ENCODE results near the gene PHOX2B.

GRCh38 chr4:41796545-41797210 is 48.2 kb upstream of the PHOX2B start:
- TF ChIP-seq POLR2A (IDR thresholded peaks at IDR 0.05; ENCODE audit: low read depth, low read length) = no peak
- no peak for TF ChIP-seq RAD21 (IDR thresholded peaks at IDR 0.05; ENCODE audit: low read length)
- no peak for TF ChIP-seq CTCF (conservative IDR thresholded peaks at IDR 0.05; ENCODE audit: low read depth, low read length)

Measured in IMR-90 (cell line).